OCI-LY3 (cell line): ENCODE measurements around the gene ASIC2.

Experiments
- H2AFZ ChIP-seq: fragments of 200-600, 300-600 bp; shearing (Covaris generic); 2 replicates; pipeline ENCODE4 v1.6.0; 2014; ENCODE audit warnings: antibody characterized with exemption, low read depth, low read length
- H3K27ac ChIP-seq: fragments of 200-600, 300-600 bp; sonication (generic); 2 replicates; pipeline ENCODE4 v1.5.1; 2014; ENCODE audit warnings: mild to moderate bottlenecking, low read length, moderate library complexity, mixed read lengths
- H3K27me3 ChIP-seq: fragments of 200-600, 300-600 bp; sonication (generic); 2 replicates; pipeline ENCODE4 v1.6.1; 2014; ENCODE audit warnings: low read depth, low read length, mixed read lengths
- H3K36me3 ChIP-seq: fragments of 200-600, 300-600 bp; sonication (generic); replicated peaks from 2 replicates; pipeline ENCODE3; 2014; ENCODE audit warnings: low read depth, low read length, mixed read lengths
- H3K4me1 ChIP-seq: fragments of 300-600, 200-600 bp; sonication (generic); 2 replicates; pipeline ENCODE4 v1.6.1; 2014; ENCODE audit warnings: low read length, mixed read lengths
- H3K4me2 ChIP-seq: fragments of 200-600, 300-600 bp; sonication (generic); 2 replicates; pipeline ENCODE4 v1.6.1; 2014; ENCODE audit warnings: low read length, mixed read lengths
- H3K4me3 ChIP-seq: fragments of 300-600, 200-600 bp; sonication (generic); 2 replicates; pipeline ENCODE4 v1.5.1; 2014; ENCODE audit warnings: antibody characterized with exemption, mild to moderate bottlenecking, low read length, moderate library complexity
- H3K79me2 ChIP-seq: fragments of 300-600, 200-600 bp; shearing (Covaris generic); 2 replicates; pipeline ENCODE4 v1.6.1; 2014; ENCODE audit warnings: mild to moderate bottlenecking, low read length, mixed read lengths
- H3K9ac ChIP-seq: fragments of 300-600, 200-600 bp; shearing (Covaris generic); 2 replicates; pipeline ENCODE4 v1.6.0; 2014; ENCODE audit warnings: mild to moderate bottlenecking, low read length, moderate library complexity
- H3K9me3 ChIP-seq: fragments of 200-600, 300-600 bp; shearing (Covaris generic); 2 replicates; pipeline ENCODE4 v1.6.1; 2014; ENCODE audit warnings: low read length, mixed read lengths; ENCODE audit not compliant: insufficient read depth
- H4K20me1 ChIP-seq: fragments of 200-600, 300-600 bp; sonication (generic); 2 replicates; pipeline ENCODE4 v1.6.1; 2016; ENCODE audit warnings: low read length, mixed read lengths; ENCODE audit not compliant: insufficient read depth
- EZH2phosphoT487 ChIP-seq: fragments of 200-600 bp; shearing (Covaris generic); IDR thresholded peaks from 2 replicates; pipeline ENCODE4 v1.6.1; 2018; ENCODE audit warnings: antibody characterized with exemption, mixed run types, low read depth
- TF ChIP-seq, protein P1 (sequence below): fragments of 200-600, 300-600 bp; sonication (generic); IDR thresholded peaks from 2 replicates; pipeline ENCODE4 v1.5.1; 2014; ENCODE audit warnings: antibody characterized with exemption, low read length, low read depth

The ASIC2 gene

DNA sequence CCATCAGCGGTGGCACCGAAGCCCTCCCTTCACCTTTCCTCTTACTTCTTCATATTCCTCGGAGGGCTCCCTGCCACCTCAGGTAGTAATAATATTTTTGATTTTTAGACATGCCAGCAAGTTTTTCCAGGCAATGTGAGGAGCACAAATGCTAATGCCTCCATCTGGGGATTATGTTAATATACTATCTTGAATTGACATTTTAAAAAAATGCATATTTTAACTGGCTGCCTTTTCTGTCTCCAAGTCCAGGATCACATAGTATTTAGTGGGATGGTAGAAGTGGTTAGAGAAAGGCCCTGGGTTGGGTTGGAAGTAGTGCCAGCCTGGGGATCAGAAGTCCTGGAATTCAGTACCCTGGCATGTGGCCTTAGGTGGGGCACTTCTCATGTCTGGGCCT is 154.5 kb downstream of the ASIC2 start:
- peaks cover 12% of the 10 kb centered on the region; the same call in 1 of the 2 replicates for H3K27me3 ChIP-seq
- H3K9ac ChIP-seq = no peak overlapping the region
- no peak overlapping the region for H2AFZ ChIP-seq
- H3K4me2 ChIP-seq = no peak overlapping the region
- H3K79me2 ChIP-seq = no peaks in the 10 kb centered on the region
- peaks cover 4% of the 10 kb centered on the region; the same call in 1 of the 2 replicates for H4K20me1 ChIP-seq
- no peak for TF ChIP-seq EZH2phosphoT487
- TF ChIP-seq, protein P1, sequence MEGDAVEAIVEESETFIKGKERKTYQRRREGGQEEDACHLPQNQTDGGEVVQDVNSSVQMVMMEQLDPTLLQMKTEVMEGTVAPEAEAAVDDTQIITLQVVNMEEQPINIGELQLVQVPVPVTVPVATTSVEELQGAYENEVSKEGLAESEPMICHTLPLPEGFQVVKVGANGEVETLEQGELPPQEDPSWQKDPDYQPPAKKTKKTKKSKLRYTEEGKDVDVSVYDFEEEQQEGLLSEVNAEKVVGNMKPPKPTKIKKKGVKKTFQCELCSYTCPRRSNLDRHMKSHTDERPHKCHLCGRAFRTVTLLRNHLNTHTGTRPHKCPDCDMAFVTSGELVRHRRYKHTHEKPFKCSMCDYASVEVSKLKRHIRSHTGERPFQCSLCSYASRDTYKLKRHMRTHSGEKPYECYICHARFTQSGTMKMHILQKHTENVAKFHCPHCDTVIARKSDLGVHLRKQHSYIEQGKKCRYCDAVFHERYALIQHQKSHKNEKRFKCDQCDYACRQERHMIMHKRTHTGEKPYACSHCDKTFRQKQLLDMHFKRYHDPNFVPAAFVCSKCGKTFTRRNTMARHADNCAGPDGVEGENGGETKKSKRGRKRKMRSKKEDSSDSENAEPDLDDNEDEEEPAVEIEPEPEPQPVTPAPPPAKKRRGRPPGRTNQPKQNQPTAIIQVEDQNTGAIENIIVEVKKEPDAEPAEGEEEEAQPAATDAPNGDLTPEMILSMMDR = no peak
- no peaks in the 10 kb centered on the region for H3K36me3 ChIP-seq
- H3K4me3 ChIP-seq = no peak overlapping the region
- H3K9me3 ChIP-seq = no peaks in the 10 kb centered on the region
- no peaks in the 10 kb centered on the region for H3K4me1 ChIP-seq
- no peak overlapping the region for H3K27ac ChIP-seq

DNA sequence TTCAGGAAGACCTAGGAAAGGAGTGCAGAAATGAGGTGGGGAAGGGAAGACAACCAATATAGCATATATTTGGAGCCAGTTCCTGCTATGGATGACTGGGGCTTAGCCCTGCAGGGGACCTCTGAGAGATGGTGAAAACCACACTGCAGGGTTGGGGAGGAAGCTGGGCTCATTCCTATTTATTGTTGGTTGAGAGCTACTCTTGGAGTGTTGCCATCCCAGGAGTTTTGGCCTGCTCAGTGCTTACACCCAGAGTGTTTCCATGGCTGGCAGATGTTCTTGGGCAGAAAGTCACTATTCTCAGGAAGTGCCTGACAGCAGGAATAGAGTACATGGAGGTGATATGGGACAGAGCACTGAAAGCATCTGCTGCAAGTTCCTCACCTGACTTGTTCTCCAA is 155.7 kb downstream of the ASIC2 start:
- H3K4me3 ChIP-seq = no peak overlapping the region
- H3K4me1 ChIP-seq = no peaks in the 10 kb centered on the region
- no peak overlapping the region for H3K4me2 ChIP-seq
- no peaks in the 10 kb centered on the region for H3K36me3 ChIP-seq
- no peaks in the 10 kb centered on the region for H4K20me1 ChIP-seq
- TF ChIP-seq, protein P1 = no peak
- TF ChIP-seq EZH2phosphoT487 = no peak
- H3K9me3 ChIP-seq = no peaks in the 10 kb centered on the region
- peaks cover 15% of the 10 kb centered on the region; the same call in 1 of the 2 replicates for H3K27me3 ChIP-seq
- no peak overlapping the region for H3K27ac ChIP-seq
- H3K9ac ChIP-seq = no peak overlapping the region
- H3K79me2 ChIP-seq = no peaks in the 10 kb centered on the region
- no peak overlapping the region for H2AFZ ChIP-seq

- Histone ChIP-seq H2AFZ (no peak overlapping the region), H3K27me3 (peaks cover 20% of the 10 kb centered on the region), H3K79me2 (no peaks in the 10 kb centered on the region), H3K9ac (no peak overlapping the region), H4K20me1 (no peaks in the 10 kb centered on the region), H3K4me3 (no peak overlapping the region), H3K36me3 (no peaks in the 10 kb centered on the region), H3K27ac (no peak overlapping the region), H3K4me1 (no peaks in the 10 kb centered on the region), H3K9me3 (no peaks in the 10 kb centered on the region), H3K4me2 (no peak overlapping the region)
- TF ChIP-seq, protein P1 = no peak
- no peak for TF ChIP-seq EZH2phosphoT487
Observed at GRCh38 chr17:33135691-33136090, 157.4 kb downstream of the ASIC2 start.

- Histone ChIP-seq H2AFZ (no peak overlapping the region), H3K27ac (no peak overlapping the region), H3K27me3 (peaks cover 30% of the 10 kb centered on the region), H3K9me3 (no peaks in the 10 kb centered on the region), H3K79me2 (no peaks in the 10 kb centered on the region), H3K4me1 (no peaks in the 10 kb centered on the region), H3K9ac (no peak overlapping the region), H3K36me3 (no peaks in the 10 kb centered on the region), H3K4me3 (no peak overlapping the region), H3K4me2 (no peak overlapping the region), H4K20me1 (no peaks in the 10 kb centered on the region)
- TF ChIP-seq, protein P1 = no peak
- TF ChIP-seq EZH2phosphoT487 = no peak
Observed at GRCh38 chr17:33131620-33132019, 161.5 kb downstream of the ASIC2 start.
